ENCODE measurements around the gene ZFHX3.

The ZFHX3 gene

GRCh38 chr16:72972878-72973571, 74.9 kb downstream of the ZFHX3 start:
- DNase-seq, result no peak

- DNase-seq, result no peak
Observed at GRCh38 chr16:72971370-72971769, 76.6 kb downstream of the ZFHX3 start.

GRCh38 chr16:72970656-72971055, 77.3 kb downstream of the ZFHX3 start:
- no peak for DNase-seq

- DNase-seq, result no peak
Observed at GRCh38 chr16:72969812-72970211, 78.1 kb downstream of the ZFHX3 start.

- peak; percentile 5 for DNase-seq
Observed at GRCh38 chr16:72969146-72969545, 78.8 kb downstream of the ZFHX3 start.

- DNase-seq, result no peak
Observed at GRCh38 chr16:72967941-72968340, 80.0 kb downstream of the ZFHX3 start.

- DNase-seq, result no peak
Observed at GRCh38 chr16:72963533-72964315, 84.2 kb downstream of the ZFHX3 start.

GRCh38 chr16:72962347-72962746, 85.6 kb downstream of the ZFHX3 start:
- no peak for DNase-seq

GRCh38 chr16:72961863-72962262, 86.1 kb downstream of the ZFHX3 start:
- DNase-seq, result no peak

- peak; percentile 21 for DNase-seq
Observed at GRCh38 chr16:72961115-72961832, 86.7 kb downstream of the ZFHX3 start.

- DNase-seq, result no peak
Observed at GRCh38 chr16:72960101-72960500, 87.8 kb downstream of the ZFHX3 start.

- no peak for DNase-seq
Observed at GRCh38 chr16:72959301-72959996, 88.5 kb downstream of the ZFHX3 start.

GRCh38 chr16:72958522-72959076, 89.3 kb downstream of the ZFHX3 start:
- no peak for DNase-seq

GRCh38 chr16:72957303-72958277, 90.3 kb downstream of the ZFHX3 start:
- no peak for DNase-seq

- no peak for DNase-seq
Observed at GRCh38 chr16:72956124-72957064, 91.5 kb downstream of the ZFHX3 start.

GRCh38 chr16:72952811-72953271, 95.1 kb downstream of the ZFHX3 start:
- no peak for DNase-seq

- no peak for DNase-seq
Observed at GRCh38 chr16:72952404-72952803, 95.5 kb downstream of the ZFHX3 start.

GRCh38 chr16:72951916-72952315, 96.0 kb downstream of the ZFHX3 start:
- DNase-seq, result no peak

GRCh38 chr16:72950669-72951068, 97.3 kb downstream of the ZFHX3 start:
- DNase-seq, result no peak

GRCh38 chr16:72948238-72948829, 99.6 kb downstream of the ZFHX3 start:
- DNase-seq, result no peak

Measured in hematopoietic multipotent progenitor cell treated with erythropoietin and hydrocortisone succinate and interleukin-3 and kit ligand, for 6 days (in vitro differentiated cells).